ENCODE measurements around the gene IL3.
A peak's percentile ranks its signal among the peaks of the same experiment; 100 is the strongest.

The IL3 gene

DNA sequence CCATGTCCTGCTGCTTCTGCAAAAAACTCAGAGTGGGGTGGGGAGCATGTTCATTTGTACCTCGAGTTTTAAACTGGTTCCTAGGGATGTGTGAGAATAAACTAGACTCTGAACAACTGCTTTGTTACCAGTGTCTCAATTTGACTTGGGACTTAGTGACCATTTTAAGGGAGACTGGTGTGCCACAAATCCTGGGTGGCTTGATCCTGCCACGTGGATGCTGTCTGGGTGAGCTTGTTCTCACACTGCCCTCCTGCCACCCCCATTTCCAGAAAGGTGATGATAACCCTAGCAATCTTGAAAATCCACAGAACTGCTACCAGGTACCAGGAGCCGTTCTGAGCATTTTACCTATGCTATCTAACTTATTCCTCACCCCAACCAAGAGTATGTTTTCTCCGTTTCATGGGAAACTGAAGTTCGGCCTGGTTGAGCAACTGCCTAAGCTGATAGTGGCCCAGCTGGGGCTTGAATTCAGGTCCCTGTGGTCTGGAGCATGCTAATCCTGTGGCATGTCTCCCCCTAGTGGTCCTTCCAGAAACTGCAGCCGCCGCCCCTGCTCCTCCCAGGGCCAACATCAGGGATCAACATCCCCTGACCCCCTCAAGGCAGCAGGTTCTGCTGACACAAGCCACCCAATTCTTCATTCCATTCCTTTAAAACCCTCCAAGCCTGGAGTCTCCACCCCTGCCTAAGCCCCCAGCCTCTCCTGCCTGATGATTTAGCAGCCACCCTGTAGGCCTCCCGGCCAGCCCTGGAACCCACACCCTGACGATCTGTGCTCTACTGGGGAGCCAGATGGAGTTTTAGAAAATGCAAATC is 2.8 kb downstream of the IL3 start:
- no peak overlapping the region for H3K4me3 ChIP-seq (ENCODE audit: low read length in 2 of 2)
- WGBS, 2 donors (ENCODE audit: extremely low coverage in 2 of 2, insufficient read length in 2 of 2, insufficient replicate concordance in 1 of 2), result no CpG with 5 or more reads among the region's 9 CpGs
- H2AFZ ChIP-seq (ENCODE audit: low read length), result no peak overlapping the region
- H3K79me1 ChIP-seq (ENCODE audit: low read depth, low read length), result no peaks in the 10 kb centered on the region
- no peak overlapping the region for H3K18ac ChIP-seq (ENCODE audit: low read length)
- H2AK5ac ChIP-seq (ENCODE audit: low read depth, low read length), result no peak overlapping the region
- H2BK120ac ChIP-seq (ENCODE audit: low read depth, low read length), result no peak overlapping the region
- H3K27ac ChIP-seq (replicated peaks; ENCODE audit: low read length), result no peak overlapping the region
- no peak overlapping the region for H2BK15ac ChIP-seq (ENCODE audit: low read length)
- no peak overlapping the region for H3K4ac ChIP-seq (ENCODE audit: low read length)
- H3K36me3 ChIP-seq (replicated peaks in 1 of 2; ENCODE audit: control insufficient read depth in 2 of 2, insufficient read depth in 2 of 2, low read length in 2 of 2), result no peaks in the 10 kb centered on the region
- H3K4me1 ChIP-seq (ENCODE audit: control insufficient read depth in 2 of 2, insufficient read depth in 1 of 2, low read depth in 1 of 2, low read length in 2 of 2), result no peaks in the 10 kb centered on the region
- no peak overlapping the region for H3K23ac ChIP-seq (ENCODE audit: low read depth, low read length, poor library complexity)
- H4K91ac ChIP-seq (ENCODE audit: low read depth, low read length, poor library complexity), result no peak overlapping the region
- peak; percentile 65 for DNase-seq (ENCODE audit: low spot score)
- H3K4me2 ChIP-seq (ENCODE audit: insufficient read depth, low read length, poor library complexity, severe bottlenecking), result no peak overlapping the region
- H2BK12ac ChIP-seq (ENCODE audit: low read length), result no peak overlapping the region
- H2BK5ac ChIP-seq (ENCODE audit: low read length), result no peak overlapping the region
- no peak overlapping the region for H3K14ac ChIP-seq (ENCODE audit: low read length)
- H3K9ac ChIP-seq (ENCODE audit: low read depth, low read length, poor library complexity), result peak overlapping the region; percentile 44
- H3K9me3 ChIP-seq (replicated peaks in 1 of 2; ENCODE audit: control insufficient read depth in 2 of 2, insufficient read depth in 1 of 2, low read depth in 1 of 2, low read length in 2 of 2), result no peaks in the 10 kb centered on the region
- H4K8ac ChIP-seq (ENCODE audit: low read depth, low read length), result no peak overlapping the region
- H3K27me3 ChIP-seq (ENCODE audit: control insufficient read depth in 3 of 3, insufficient read depth in 3 of 3, low read depth in 1 of 3, low read length in 3 of 3), result no peaks in the 10 kb centered on the region

DNA sequence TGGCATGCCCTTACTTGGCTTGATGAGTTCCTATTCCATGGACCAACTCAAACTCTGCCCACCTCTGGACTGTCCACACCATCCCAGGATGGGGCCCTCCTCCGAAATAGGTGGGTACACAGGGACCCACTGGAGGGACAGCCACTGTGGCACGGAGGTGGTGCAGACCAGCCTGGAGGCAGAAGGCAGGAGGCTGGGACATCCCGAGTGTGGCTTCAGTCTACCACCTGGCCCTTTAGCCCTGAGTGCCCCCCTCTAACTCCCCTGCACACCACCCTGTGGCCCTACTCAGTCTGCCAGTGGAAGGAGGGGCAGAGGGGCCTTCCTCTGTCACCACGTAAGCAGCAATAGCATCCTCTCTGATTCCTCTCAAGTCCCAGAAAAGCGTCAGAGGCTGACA is 3.7 kb downstream of the IL3 start:
- H4K8ac ChIP-seq (ENCODE audit: low read depth, low read length), result no peak overlapping the region
- H3K4me2 ChIP-seq (ENCODE audit: insufficient read depth, low read length, poor library complexity, severe bottlenecking), result no peak overlapping the region
- no peaks in the 10 kb centered on the region for H3K27me3 ChIP-seq (ENCODE audit: control insufficient read depth in 3 of 3, insufficient read depth in 3 of 3, low read depth in 1 of 3, low read length in 3 of 3)
- H2BK12ac ChIP-seq (ENCODE audit: low read length), result no peak overlapping the region
- DNase-seq (ENCODE audit: low spot score), result no peak
- H3K9ac ChIP-seq (ENCODE audit: low read depth, low read length, poor library complexity), result no peak overlapping the region
- no peak overlapping the region for H3K27ac ChIP-seq (replicated peaks; ENCODE audit: low read length)
- H2AK5ac ChIP-seq (ENCODE audit: low read depth, low read length), result no peak overlapping the region
- H2BK15ac ChIP-seq (ENCODE audit: low read length), result no peak overlapping the region
- H3K18ac ChIP-seq (ENCODE audit: low read length), result no peak overlapping the region
- H3K4me1 ChIP-seq (ENCODE audit: control insufficient read depth in 2 of 2, insufficient read depth in 1 of 2, low read depth in 1 of 2, low read length in 2 of 2), result no peaks in the 10 kb centered on the region
- H3K4me3 ChIP-seq (ENCODE audit: low read length in 2 of 2), result no peak overlapping the region
- no peak overlapping the region for H2BK5ac ChIP-seq (ENCODE audit: low read length)
- no peak overlapping the region for H3K14ac ChIP-seq (ENCODE audit: low read length)
- H3K9me3 ChIP-seq (replicated peaks in 1 of 2; ENCODE audit: control insufficient read depth in 2 of 2, insufficient read depth in 1 of 2, low read depth in 1 of 2, low read length in 2 of 2), result no peaks in the 10 kb centered on the region
- H3K36me3 ChIP-seq (replicated peaks in 1 of 2; ENCODE audit: control insufficient read depth in 2 of 2, insufficient read depth in 2 of 2, low read length in 2 of 2), result no peaks in the 10 kb centered on the region
- H2BK120ac ChIP-seq (ENCODE audit: low read depth, low read length), result no peak overlapping the region
- H2AFZ ChIP-seq (ENCODE audit: low read length), result no peak overlapping the region
- H3K23ac ChIP-seq (ENCODE audit: low read depth, low read length, poor library complexity), result no peak overlapping the region
- no peak overlapping the region for H4K91ac ChIP-seq (ENCODE audit: low read depth, low read length, poor library complexity)
- no peaks in the 10 kb centered on the region for H3K79me1 ChIP-seq (ENCODE audit: low read depth, low read length)
- H3K4ac ChIP-seq (ENCODE audit: low read length), result no peak overlapping the region
- WGBS, 2 donors (ENCODE audit: extremely low coverage in 2 of 2, insufficient read length in 2 of 2, insufficient replicate concordance in 1 of 2), result no CpG with 5 or more reads among the region's 5 CpGs

DNA sequence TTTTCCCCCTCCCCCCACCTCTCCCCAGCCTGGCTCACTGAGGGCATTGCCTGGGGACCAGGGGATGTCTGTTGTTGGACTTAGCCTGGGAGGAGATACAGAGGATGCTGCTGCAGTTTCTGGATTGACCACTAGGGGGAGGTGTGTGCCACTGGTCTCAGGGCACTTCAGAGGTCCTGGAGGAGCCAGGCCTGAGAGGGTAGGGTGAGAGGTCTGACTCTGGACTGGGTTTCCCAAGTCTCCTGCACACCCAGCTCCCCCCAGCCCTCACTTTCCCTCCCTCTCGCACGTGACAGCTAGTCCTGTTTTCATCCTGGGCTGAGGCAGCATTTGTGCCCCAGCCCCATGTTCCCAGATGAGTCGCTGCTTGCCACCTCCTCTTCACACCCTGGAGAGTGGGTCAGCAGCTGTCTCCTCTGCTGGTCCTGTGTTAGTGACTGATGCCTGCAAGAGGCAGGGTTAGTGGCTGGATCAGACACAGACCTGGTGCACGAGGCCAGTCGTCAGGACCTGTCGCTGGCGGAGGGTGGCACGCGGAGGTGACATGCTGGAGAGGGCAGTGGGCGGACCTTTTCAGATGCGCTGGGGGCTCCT is 4.4 kb downstream of the IL3 start:
- Histone ChIP-seq H3K27me3 (ENCODE audit: control insufficient read depth in 3 of 3, insufficient read depth in 3 of 3, low read depth in 1 of 3, low read length in 3 of 3) (no peaks in the 10 kb centered on the region), H4K8ac (ENCODE audit: low read depth, low read length) (no peak overlapping the region), H3K18ac (ENCODE audit: low read length) (no peak overlapping the region), H3K4me3 (ENCODE audit: low read length in 2 of 2) (peak overlapping the region in 1 of 2 donors; percentile 1), H2AK5ac (ENCODE audit: low read depth, low read length) (no peak overlapping the region), H3K9ac (ENCODE audit: low read depth, low read length, poor library complexity) (no peak overlapping the region), H3K9me3 (replicated peaks in 1 of 2; ENCODE audit: control insufficient read depth in 2 of 2, insufficient read depth in 1 of 2, low read depth in 1 of 2, low read length in 2 of 2) (no peaks in the 10 kb centered on the region), H2BK12ac (ENCODE audit: low read length) (no peak overlapping the region), H3K4me1 (ENCODE audit: control insufficient read depth in 2 of 2, insufficient read depth in 1 of 2, low read depth in 1 of 2, low read length in 2 of 2) (no peaks in the 10 kb centered on the region), H2BK5ac (ENCODE audit: low read length) (no peak overlapping the region), H2AFZ (ENCODE audit: low read length) (peak overlapping the region; percentile 24), H3K4me2 (ENCODE audit: insufficient read depth, low read length, poor library complexity, severe bottlenecking) (no peak overlapping the region), H4K91ac (ENCODE audit: low read depth, low read length, poor library complexity) (no peak overlapping the region), H3K14ac (ENCODE audit: low read length) (no peak overlapping the region), H2BK15ac (ENCODE audit: low read length) (no peak overlapping the region), H3K36me3 (replicated peaks in 1 of 2; ENCODE audit: control insufficient read depth in 2 of 2, insufficient read depth in 2 of 2, low read length in 2 of 2) (no peaks in the 10 kb centered on the region), H3K4ac (ENCODE audit: low read length) (no peak overlapping the region), H3K23ac (ENCODE audit: low read depth, low read length, poor library complexity) (no peak overlapping the region), H2BK120ac (ENCODE audit: low read depth, low read length) (no peak overlapping the region), H3K79me1 (ENCODE audit: low read depth, low read length) (no peaks in the 10 kb centered on the region), H3K27ac (replicated peaks; ENCODE audit: low read length) (no peak overlapping the region)
- peak; percentile 80 for DNase-seq (ENCODE audit: low spot score)
- WGBS, 2 donors (ENCODE audit: extremely low coverage in 2 of 2, insufficient read length in 2 of 2, insufficient replicate concordance in 1 of 2), result no CpG with 5 or more reads among the region's 11 CpGs

DNA sequence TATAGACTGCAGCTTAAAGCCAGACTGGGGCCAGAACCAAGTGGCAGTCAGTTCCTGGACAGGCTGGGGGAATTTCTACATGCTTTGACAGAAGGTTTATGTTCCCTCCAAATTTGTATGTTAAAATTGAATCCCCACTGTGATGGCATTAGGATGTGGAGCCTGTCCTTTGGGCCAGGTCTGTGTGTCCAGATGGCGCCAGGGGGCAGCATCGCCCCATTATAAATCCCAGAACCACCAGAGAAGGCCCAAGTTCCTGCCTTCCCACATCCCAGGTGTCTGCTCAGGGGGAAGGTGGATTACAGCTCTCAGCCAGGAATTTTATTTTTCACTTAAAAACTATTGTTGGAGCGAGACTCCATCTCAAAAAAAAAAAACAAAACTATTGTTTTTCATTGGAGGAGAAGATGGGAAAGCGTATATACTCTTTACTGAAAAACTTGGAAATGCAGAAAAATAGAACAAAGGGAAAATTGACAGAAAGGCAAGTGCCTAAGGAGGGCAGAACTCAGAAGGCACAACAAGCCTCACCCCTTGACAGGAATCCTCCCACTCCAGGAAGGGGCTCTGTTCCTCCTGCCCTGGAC is 5.0 kb downstream of the IL3 start:
- no peak overlapping the region for H2BK5ac ChIP-seq (ENCODE audit: low read length)
- no CpG with 5 or more reads among the region's 4 CpGs for WGBS, 2 donors (ENCODE audit: extremely low coverage in 2 of 2, insufficient read length in 2 of 2, insufficient replicate concordance in 1 of 2)
- no peak overlapping the region for H3K9ac ChIP-seq (ENCODE audit: low read depth, low read length, poor library complexity)
- no peak overlapping the region for H3K4me3 ChIP-seq (ENCODE audit: low read length in 2 of 2)
- no peak overlapping the region for H3K27ac ChIP-seq (replicated peaks; ENCODE audit: low read length)
- no peaks in the 10 kb centered on the region for H3K79me1 ChIP-seq (ENCODE audit: low read depth, low read length)
- no peak overlapping the region for H2BK120ac ChIP-seq (ENCODE audit: low read depth, low read length)
- H2BK12ac ChIP-seq (ENCODE audit: low read length), result no peak overlapping the region
- H3K9me3 ChIP-seq (replicated peaks in 1 of 2; ENCODE audit: control insufficient read depth in 2 of 2, insufficient read depth in 1 of 2, low read depth in 1 of 2, low read length in 2 of 2), result no peaks in the 10 kb centered on the region
- no peaks in the 10 kb centered on the region for H3K4me1 ChIP-seq (ENCODE audit: control insufficient read depth in 2 of 2, insufficient read depth in 1 of 2, low read depth in 1 of 2, low read length in 2 of 2)
- no peak overlapping the region for H2AFZ ChIP-seq (ENCODE audit: low read length)
- H3K23ac ChIP-seq (ENCODE audit: low read depth, low read length, poor library complexity), result no peak overlapping the region
- peak overlapping the region; percentile 42 for H3K18ac ChIP-seq (ENCODE audit: low read length)
- no peak overlapping the region for H3K4ac ChIP-seq (ENCODE audit: low read length)
- H3K27me3 ChIP-seq (ENCODE audit: control insufficient read depth in 3 of 3, insufficient read depth in 3 of 3, low read depth in 1 of 3, low read length in 3 of 3), result no peaks in the 10 kb centered on the region
- no peak overlapping the region for H3K14ac ChIP-seq (ENCODE audit: low read length)
- no peak overlapping the region for H4K91ac ChIP-seq (ENCODE audit: low read depth, low read length, poor library complexity)
- no peaks in the 10 kb centered on the region for H3K36me3 ChIP-seq (replicated peaks in 1 of 2; ENCODE audit: control insufficient read depth in 2 of 2, insufficient read depth in 2 of 2, low read length in 2 of 2)
- DNase-seq (ENCODE audit: low spot score), result peak; percentile 58
- no peak overlapping the region for H4K8ac ChIP-seq (ENCODE audit: low read depth, low read length)
- H2BK15ac ChIP-seq (ENCODE audit: low read length), result no peak overlapping the region
- H2AK5ac ChIP-seq (ENCODE audit: low read depth, low read length), result no peak overlapping the region
- H3K4me2 ChIP-seq (ENCODE audit: insufficient read depth, low read length, poor library complexity, severe bottlenecking), result no peak overlapping the region
